Activated CD4-positive, alpha-beta memory T cell treated with anti-CD3 and anti-CD28 coated beads for 36 hours (primary cell): ENCODE measurements around the gene NIPAL4. TPM values are rescaled to one million over a fixed set of nuclear protein-coding genes. Genes with fewer than 3 reads are reported as not detected.
"Not testable (repeated sequence)": the region's sequence is repeated elsewhere in the genome, so short reads cannot be mapped to it uniquely, and the experiment has no call there.

Experiments used
- CTCF ChIA-PET: fragments of 350-600 bp; sonication (Branson Sonifier 250); formaldehyde crosslinking; loops from one replicate; lab custom pipeline; 2021; ENCODE audit warnings: antibody characterized with exemption, inconsistent platforms; lab: Charles Lee
- POLR2A ChIA-PET: fragments of 350-600 bp; sonication (Branson Sonifier 250); formaldehyde crosslinking; loops from one replicate; lab custom pipeline; 2021; ENCODE audit warnings: antibody characterized with exemption; lab: Charles Lee
- DNase-seq: peaks from one replicate; pipeline ENCODE4 v3.0.0-alpha.2; 2020
- H3K27ac Mint-ChIP-seq: one replicate; pipeline ENCODE4 v1.8.0; 2021; ENCODE audit warnings: mixed read lengths
- H3K27me3 Mint-ChIP-seq: one replicate; pipeline ENCODE4 v1.8.0; 2021; ENCODE audit warnings: mixed read lengths
- H3K36me3 Mint-ChIP-seq: one replicate; pipeline ENCODE4 v1.8.0; 2021; ENCODE audit warnings: mixed read lengths
- H3K4me1 Mint-ChIP-seq: one replicate; pipeline ENCODE4 v1.8.0; 2021; ENCODE audit warnings: low read depth, mixed read lengths
- H3K4me3 Mint-ChIP-seq: one replicate; pipeline ENCODE4 v1.8.0; 2021; ENCODE audit warnings: mild to moderate bottlenecking, mixed read lengths
- H3K9me3 Mint-ChIP-seq: one replicate; pipeline ENCODE4 v1.8.0; 2021; ENCODE audit warnings: mixed read lengths
- intact Hi-C: fragments of 100-400 bp; cut with micrococcal nuclease; formaldehyde crosslinking; loops from one replicate; pipeline ENCODE4 v1.15.1; 2023
- total RNA-seq, 2 experiments: library from RNA; stranded (reverse); gene quantifications; one replicate each; pipeline ENCODE4 v1.2.3, GENCODE V29; 2021

NIPAL4 gene
- total RNA-seq, 2 experiments from 2014 or later: 2.5 to 2.9 TPM

DNA sequence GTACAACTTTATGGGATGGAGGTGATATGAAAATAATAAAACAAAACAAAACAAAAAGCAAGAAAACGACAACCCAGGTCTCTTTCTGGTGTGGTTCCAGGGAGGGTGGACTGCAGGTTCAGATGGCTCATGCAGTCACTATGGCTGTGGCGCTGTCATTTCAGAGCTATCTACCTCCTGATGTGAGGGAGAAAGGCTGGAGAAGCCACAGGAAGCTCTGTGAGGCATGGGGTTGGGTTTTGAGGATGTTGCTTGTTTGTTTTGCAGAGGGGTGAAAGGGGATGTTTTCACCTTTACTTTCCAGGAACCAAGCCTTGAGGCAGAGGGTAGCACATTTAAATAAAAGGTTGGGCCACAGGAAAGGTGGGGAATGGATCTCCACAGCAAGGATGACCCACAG lies 18.7 kb downstream of the NIPAL4 start:
- H3K9me3 Mint-ChIP-seq: no peaks in the 10 kb centered on the region
- ChIA-PET CTCF (interaction anchor here (0.6 to 2.9 kb wide), 4 partner anchors 8 to 265 kb away, joined by 3 to 16 read pairs (median 10); partner anchors contain the start of gene LSM11), POLR2A (no interaction called here)
- no peak for DNase-seq
- peak overlapping the region; percentile 3 for H3K27ac Mint-ChIP-seq
- no peaks in the 10 kb centered on the region for H3K27me3 Mint-ChIP-seq
- intact Hi-C loops: loop anchor here (5.0 kb wide), 2 partner anchors 136 to 264 kb away; partner anchors contain the start of gene LSM11
- peaks cover 29% of the 10 kb centered on the region for H3K4me1 Mint-ChIP-seq
- peaks cover 56% of the 10 kb centered on the region for H3K36me3 Mint-ChIP-seq
- H3K4me3 Mint-ChIP-seq: no peak overlapping the region

DNA sequence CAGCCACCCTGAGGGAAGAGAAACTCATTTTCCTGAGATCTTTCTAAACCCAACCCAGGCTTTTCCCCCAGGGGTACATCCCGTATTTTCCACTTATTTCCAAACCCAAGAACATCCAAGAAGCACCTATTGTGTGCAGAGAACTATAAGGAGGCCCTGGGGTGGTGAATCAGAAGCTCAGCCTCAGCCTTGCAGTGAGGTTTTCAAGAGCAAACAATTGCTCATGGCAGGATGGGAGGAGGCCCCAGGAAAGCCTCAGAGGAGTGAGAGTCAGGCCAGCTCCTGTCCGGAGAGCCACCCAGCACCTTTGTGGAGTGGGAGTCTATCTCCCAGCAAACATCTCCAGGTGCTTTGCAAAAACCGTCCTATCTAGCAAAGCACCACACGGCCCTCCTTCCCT lies 19.2 kb downstream of the NIPAL4 start:
- Mint-ChIP-seq H3K4me1 (peaks cover 29% of the 10 kb centered on the region), H3K4me3 (no peak overlapping the region), H3K36me3 (peaks cover 61% of the 10 kb centered on the region), H3K27me3 (no peaks in the 10 kb centered on the region), H3K9me3 (no peaks in the 10 kb centered on the region), H3K27ac (peak overlapping the region; percentile 3)
- intact Hi-C loops: loop anchor here (5.0 kb wide), 2 partner anchors 137 to 263 kb away; partner anchors contain the start of gene LSM11
- ChIA-PET POLR2A (no interaction called here), CTCF (interaction anchor here (0.6 to 2.9 kb wide), 5 partner anchors 8 to 264 kb away, joined by 3 to 16 read pairs (median 11); partner anchors contain the start of gene LSM11)
- DNase-seq: no peak

DNA sequence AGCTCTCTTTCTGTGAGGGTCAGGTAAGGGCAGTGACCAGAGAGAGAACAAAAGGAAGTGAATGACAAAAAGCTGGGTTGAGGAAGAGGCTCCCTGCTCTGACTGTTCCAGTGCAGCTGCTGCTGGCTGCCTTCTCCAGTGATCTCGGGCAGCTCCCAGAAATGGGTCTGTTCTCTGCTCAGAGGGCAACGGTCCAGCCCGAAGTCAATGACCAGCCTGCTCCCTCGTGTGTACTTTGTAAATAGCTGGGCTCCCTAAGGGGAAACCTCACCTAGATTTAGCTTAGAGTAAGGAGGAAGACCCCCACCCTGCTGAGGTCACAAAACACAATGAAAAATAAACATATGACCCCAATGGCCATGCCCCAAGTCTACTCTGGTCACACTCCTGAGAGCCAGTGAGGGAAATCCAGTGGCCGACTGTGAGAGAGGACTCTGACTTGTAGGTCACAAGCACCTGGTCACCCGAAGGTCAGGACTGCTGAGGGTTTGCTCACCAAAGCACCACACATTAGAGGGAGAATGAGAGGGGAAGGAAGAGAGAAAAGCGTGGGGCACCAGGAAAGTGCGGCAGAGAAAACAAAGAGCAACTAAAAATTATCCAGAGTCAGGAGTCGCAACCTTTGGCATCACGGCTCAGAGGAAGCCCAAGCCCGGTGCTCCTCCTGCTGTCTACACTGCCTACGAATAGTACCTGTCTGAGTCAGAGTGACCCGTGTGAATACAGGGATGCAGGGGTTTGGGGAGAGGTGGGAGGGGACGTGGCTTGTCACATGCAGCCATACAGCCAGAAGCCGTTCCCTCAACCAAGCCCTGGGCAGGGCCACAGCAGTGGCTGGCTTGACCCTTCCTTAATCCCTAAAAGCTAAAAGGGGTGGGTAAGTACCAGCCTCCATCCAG lies 19.8 kb downstream of the NIPAL4 start:
- Mint-ChIP-seq H3K4me3 (no peak overlapping the region), H3K27me3 (no peaks in the 10 kb centered on the region), H3K36me3 (peaks cover 66% of the 10 kb centered on the region), H3K4me1 (peaks cover 29% of the 10 kb centered on the region), H3K9me3 (no peaks in the 10 kb centered on the region), H3K27ac (no peak overlapping the region)
- intact Hi-C loops: loop anchor here (5.0 kb wide), 2 partner anchors 138 to 262 kb away; partner anchors contain the start of gene LSM11
- DNase-seq: no peak
- ChIA-PET POLR2A (no interaction called here), CTCF (interaction anchor here (0.6 to 2.9 kb wide), 5 partner anchors 9 to 263 kb away, joined by 3 to 16 read pairs (median 11); partner anchors contain the start of gene LSM11)

DNA sequence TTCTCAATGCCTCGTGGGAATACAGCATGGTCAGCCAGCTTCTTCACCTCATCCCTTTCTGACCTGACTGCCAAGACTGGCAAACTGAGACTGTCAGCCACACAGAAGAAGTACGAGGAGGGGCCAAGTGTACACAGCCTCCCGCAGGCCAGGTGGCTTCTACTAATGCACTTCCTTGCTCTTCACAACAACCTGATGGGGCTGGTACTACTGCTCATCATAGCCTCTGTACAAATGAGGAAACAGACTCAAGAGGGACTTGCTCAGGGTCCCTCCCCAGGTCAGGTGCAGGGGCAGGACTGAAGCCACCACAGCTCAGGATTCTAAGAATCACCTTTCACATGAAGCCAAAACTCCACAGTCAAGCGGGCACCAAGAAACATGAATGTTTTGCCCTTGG lies 21.3 kb downstream of the NIPAL4 start:
- H3K27me3 Mint-ChIP-seq: no peaks in the 10 kb centered on the region
- POLR2A ChIA-PET: no interaction called here
- DNase-seq: no peak
- H3K9me3 Mint-ChIP-seq: no peaks in the 10 kb centered on the region
- H3K4me1 Mint-ChIP-seq: peaks cover 29% of the 10 kb centered on the region
- intact Hi-C loops: no loop called here
- H3K27ac Mint-ChIP-seq: peak overlapping the region; percentile 29
- no peak overlapping the region for H3K4me3 Mint-ChIP-seq
- CTCF ChIA-PET: interaction anchor here (0.9 to 2.9 kb wide), 3 partner anchors 11 to 262 kb away, joined by 3 to 16 read pairs (median 12); no protein-coding TSS in a partner anchor
- peaks cover 67% of the 10 kb centered on the region for H3K36me3 Mint-ChIP-seq

DNA sequence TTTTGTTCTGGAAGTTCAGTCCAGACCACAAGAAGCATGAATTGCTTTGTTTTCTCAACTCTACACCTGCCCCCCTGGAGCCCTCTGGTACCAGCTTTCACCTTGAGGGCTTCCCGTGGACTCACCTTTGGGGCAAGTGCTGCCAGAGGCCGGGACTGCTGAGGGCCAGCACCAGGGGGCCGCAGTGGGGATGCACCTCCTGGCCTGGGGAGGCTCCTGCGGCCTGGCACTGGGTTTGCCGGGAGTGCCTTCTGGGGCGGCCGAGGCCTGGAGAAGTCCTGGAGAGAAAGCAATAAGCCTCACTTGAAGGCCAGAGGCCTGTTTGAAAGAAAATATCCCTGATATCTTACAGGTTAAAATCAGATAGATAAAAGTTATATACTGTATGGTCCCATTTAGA lies 21.7 kb downstream of the NIPAL4 start:
- ChIA-PET POLR2A (no interaction called here), CTCF (interaction anchor here (0.9 to 2.9 kb wide), 3 partner anchors 11 to 261 kb away, joined by 3 to 16 read pairs (median 12); no protein-coding TSS in a partner anchor)
- Mint-ChIP-seq H3K27me3 (no peaks in the 10 kb centered on the region), H3K36me3 (peaks cover 70% of the 10 kb centered on the region), H3K4me1 (peaks cover 32% of the 10 kb centered on the region), H3K4me3 (no peak overlapping the region), H3K27ac (no peak overlapping the region), H3K9me3 (no peaks in the 10 kb centered on the region)
- no peak for DNase-seq
- intact Hi-C loops: no loop called here

DNA sequence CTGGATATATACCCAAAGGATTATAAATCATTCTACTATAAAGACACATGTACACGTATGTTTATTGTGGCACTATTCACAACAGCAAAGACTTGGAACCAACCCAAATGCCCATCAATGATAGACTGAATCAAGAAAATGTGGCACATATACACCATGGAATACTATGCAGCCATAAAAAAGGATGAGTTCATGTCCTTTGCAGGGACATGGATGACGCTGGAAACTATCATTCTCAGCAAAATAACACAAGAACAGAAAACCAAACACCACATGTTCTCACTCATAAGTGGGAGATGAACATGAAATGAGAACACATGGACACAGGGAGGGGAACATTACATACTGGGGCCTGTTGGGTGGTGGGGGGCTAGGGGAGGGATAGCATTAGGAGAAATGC lies 22.7 kb downstream of the NIPAL4 start:
- Mint-ChIP-seq H3K4me1 (peaks cover 43% of the 10 kb centered on the region), H3K36me3 (peaks cover 74% of the 10 kb centered on the region)
- DNase-seq, H3K4me3 Mint-ChIP-seq, POLR2A ChIA-PET, H3K27ac Mint-ChIP-seq, H3K9me3 Mint-ChIP-seq, H3K27me3 Mint-ChIP-seq, intact Hi-C loops: not testable (repeated sequence)
- CTCF ChIA-PET: interaction anchor here (0.6 kb wide), 2 partner anchors 57 to 725 kb away, joined by 3 read pairs; no protein-coding TSS in a partner anchor

DNA sequence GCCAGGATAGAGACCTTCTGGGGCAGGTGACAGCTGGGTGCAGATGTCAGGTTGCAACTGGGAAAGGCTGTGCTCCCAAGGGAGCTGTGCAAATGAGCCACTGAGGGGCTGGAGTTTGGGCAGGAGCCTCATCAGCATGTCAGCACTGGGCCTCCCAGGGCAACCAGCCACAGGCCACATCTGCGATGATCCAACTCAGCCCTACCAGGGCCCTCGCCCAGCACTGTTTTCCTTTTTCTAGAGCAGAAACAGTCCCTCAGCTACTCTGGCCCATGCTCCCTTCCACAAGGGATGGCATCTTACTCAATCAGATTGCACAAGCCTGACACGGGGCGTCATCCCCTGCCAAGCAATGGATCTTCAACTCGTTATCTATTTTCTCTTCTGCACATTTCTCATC lies 24.8 kb downstream of the NIPAL4 start:
- Mint-ChIP-seq H3K4me3 (no peak overlapping the region), H3K9me3 (no peaks in the 10 kb centered on the region), H3K27ac (no peak overlapping the region), H3K27me3 (no peaks in the 10 kb centered on the region), H3K4me1 (peaks cover 35% of the 10 kb centered on the region), H3K36me3 (peaks cover 74% of the 10 kb centered on the region)
- CTCF ChIA-PET: interaction anchor here (0.7 to 3.5 kb wide), 6 partner anchors 13 to 205 kb away, joined by 3 to 25 read pairs (median 3); no protein-coding TSS in a partner anchor
- intact Hi-C loops: no loop called here
- POLR2A ChIA-PET: no interaction called here
- DNase-seq: no peak

DNA sequence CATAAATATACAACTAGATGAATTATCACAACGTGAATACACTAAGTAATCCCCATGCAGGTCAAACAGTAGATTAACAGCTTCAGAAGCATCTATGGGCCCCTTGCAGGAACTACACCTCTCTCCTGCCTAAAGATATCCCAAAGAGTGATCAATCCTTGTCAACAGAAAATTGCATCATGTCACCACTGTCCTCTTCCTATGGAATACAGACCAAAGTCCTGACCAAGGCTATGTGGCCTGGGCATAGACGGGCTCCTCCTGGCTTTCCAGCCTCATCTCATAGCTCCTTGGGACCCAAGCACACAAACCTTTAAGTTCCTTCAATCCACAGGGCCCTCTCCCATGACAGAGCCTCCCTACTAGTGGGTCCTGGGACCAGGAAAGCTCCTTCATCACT lies 25.3 kb downstream of the NIPAL4 start:
- no peak for DNase-seq
- CTCF ChIA-PET: interaction anchor here (0.7 to 3.5 kb wide), 6 partner anchors 14 to 233 kb away, joined by 3 to 25 read pairs (median 4); no protein-coding TSS in a partner anchor
- Mint-ChIP-seq H3K27me3 (no peaks in the 10 kb centered on the region), H3K27ac (no peak overlapping the region), H3K4me1 (peaks cover 32% of the 10 kb centered on the region), H3K9me3 (no peaks in the 10 kb centered on the region), H3K36me3 (peaks cover 74% of the 10 kb centered on the region), H3K4me3 (no peak overlapping the region)
- POLR2A ChIA-PET: interaction anchor here (0.8 kb wide), 1 partner anchor 12 kb away, joined by 4 read pairs; no protein-coding TSS in a partner anchor
- intact Hi-C loops: no loop called here

DNA sequence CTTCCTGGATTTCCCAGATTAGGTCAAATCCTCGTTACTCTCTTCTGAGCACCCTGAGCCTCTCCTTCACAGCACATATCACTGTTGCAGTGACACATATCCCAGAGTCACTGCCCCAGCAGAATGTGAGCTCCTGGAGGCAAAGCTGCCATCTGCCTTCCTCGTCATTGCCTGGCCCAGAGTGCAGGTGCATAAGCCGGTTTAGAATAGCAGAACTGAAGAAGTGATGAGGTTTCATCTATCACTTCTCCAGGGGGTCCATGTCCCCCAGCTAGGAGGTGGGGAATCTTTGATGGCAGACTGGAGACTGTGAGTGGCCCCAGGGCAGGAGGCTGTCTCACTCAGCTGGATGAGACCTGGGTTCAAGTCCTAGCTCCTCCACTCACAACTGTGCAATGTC lies 25.8 kb downstream of the NIPAL4 start:
- CTCF ChIA-PET: interaction anchor here (1.1 to 3.5 kb wide), 3 partner anchors 14 to 233 kb away, joined by 4 to 25 read pairs (median 5); no protein-coding TSS in a partner anchor
- H3K4me3 Mint-ChIP-seq: no peak overlapping the region
- DNase-seq: no peak
- H3K36me3 Mint-ChIP-seq: peaks cover 70% of the 10 kb centered on the region
- no peaks in the 10 kb centered on the region for H3K27me3 Mint-ChIP-seq
- no peak overlapping the region for H3K27ac Mint-ChIP-seq
- H3K9me3 Mint-ChIP-seq: no peaks in the 10 kb centered on the region
- intact Hi-C loops: no loop called here
- peaks cover 28% of the 10 kb centered on the region for H3K4me1 Mint-ChIP-seq
- POLR2A ChIA-PET: interaction anchor here (0.8 kb wide), 1 partner anchor 12 kb away, joined by 4 read pairs; no protein-coding TSS in a partner anchor

DNA sequence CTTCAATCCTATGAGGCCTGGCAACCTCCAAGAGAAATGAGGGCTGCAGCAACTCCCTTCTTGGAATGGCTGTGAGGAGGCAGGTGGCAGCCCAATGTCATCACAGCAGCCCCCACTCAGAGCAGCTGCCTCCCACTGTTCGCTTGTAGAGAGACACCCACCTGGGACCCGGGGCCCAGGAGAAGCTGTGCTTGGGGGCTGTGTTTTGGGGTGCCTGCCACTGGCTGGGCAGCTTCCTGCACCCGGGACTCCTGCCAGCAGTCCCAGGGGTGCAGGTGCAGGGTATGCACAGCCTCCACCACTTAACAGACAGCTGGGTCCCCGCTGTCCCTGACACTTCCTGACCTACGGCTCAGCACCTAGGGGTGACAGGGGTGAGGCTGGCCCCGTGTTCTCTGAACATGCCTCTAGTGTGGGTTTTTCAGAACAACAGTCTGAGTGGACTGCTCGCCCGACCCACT lies 26.2 kb downstream of the NIPAL4 start:
- Mint-ChIP-seq H3K27ac (no peak overlapping the region), H3K4me1 (peaks cover 24% of the 10 kb centered on the region), H3K36me3 (peaks cover 72% of the 10 kb centered on the region), H3K4me3 (no peak overlapping the region), H3K27me3 (no peaks in the 10 kb centered on the region), H3K9me3 (no peaks in the 10 kb centered on the region)
- intact Hi-C loops: no loop called here
- ChIA-PET POLR2A (interaction anchor here (0.8 kb wide), 1 partner anchor 13 kb away, joined by 4 read pairs; no protein-coding TSS in a partner anchor), CTCF (interaction anchor here (1.1 to 3.5 kb wide), 3 partner anchors 15 to 232 kb away, joined by 4 to 25 read pairs (median 5); no protein-coding TSS in a partner anchor)
- no peak for DNase-seq

DNA sequence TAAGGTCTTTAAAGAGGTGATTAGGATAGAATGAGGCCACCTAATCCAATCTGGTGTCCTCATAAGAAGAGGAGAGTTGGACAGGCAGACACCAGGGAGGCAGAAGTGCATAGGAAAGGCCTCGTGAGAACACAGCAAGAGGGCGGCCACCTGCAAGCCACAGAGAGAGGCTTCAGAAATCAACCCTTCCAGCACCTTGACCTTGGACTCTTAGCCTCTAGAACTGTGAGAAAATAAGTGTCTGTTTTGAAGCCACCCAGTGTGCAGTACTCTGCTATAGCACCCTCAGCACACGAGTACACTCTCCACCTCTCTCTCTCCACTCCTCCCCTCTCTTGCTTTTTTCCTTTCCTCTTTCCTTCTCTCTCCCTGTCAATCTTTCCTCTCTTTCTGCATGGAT lies 26.8 kb downstream of the NIPAL4 start:
- H3K4me1 Mint-ChIP-seq: peaks cover 21% of the 10 kb centered on the region
- POLR2A ChIA-PET: no interaction called here
- no peaks in the 10 kb centered on the region for H3K9me3 Mint-ChIP-seq
- intact Hi-C loops: no loop called here
- H3K4me3 Mint-ChIP-seq: no peak overlapping the region
- CTCF ChIA-PET: interaction anchor here (1.8 to 3.5 kb wide), 2 partner anchors 15 to 232 kb away, joined by 5 to 25 read pairs; no protein-coding TSS in a partner anchor
- peaks cover 73% of the 10 kb centered on the region for H3K36me3 Mint-ChIP-seq
- no peaks in the 10 kb centered on the region for H3K27me3 Mint-ChIP-seq
- DNase-seq: no peak
- H3K27ac Mint-ChIP-seq: no peak overlapping the region
